Activated naive CD4-positive, alpha-beta T cell treated with anti-CD3 and anti-CD28 coated beads, Interleukin-2, amount 50 U/mL, for 72 hours (primary cell): ENCODE results near the gene XG. TPM values are rescaled to one million over a fixed set of nuclear protein-coding genes. Genes with fewer than 3 reads are reported as not detected.

Experiments
- ATAC-seq, 2 donors: fragments of 150-1000 bp; cut with Tn5 transposase; 2 replicates each; pipeline ENCODE4 v1.10.0; 2021; ENCODE audit warnings: mild to moderate bottlenecking in 2 of 2, moderate library complexity in 2 of 2
- DNase-seq, 2 donors: peaks; one replicate each; pipeline ENCODE4 v3.0.0; 2021 to 2022; ENCODE audit warnings: low spot score in 2 of 2
- H3K27ac Mint-ChIP-seq, 2 donors: one replicate each; pipeline ENCODE4 v1.8.0; 2022; ENCODE audit warnings: mild to moderate bottlenecking in 2 of 2, mixed read lengths in 2 of 2
- H3K36me3 Mint-ChIP-seq, 2 donors: one replicate each; pipeline ENCODE4 v1.8.0; 2022; ENCODE audit warnings: mixed read lengths in 2 of 2
- H3K9me3 Mint-ChIP-seq, 2 donors: one replicate each; pipeline ENCODE4 v1.8.0; 2022; ENCODE audit warnings: mixed read lengths in 2 of 2
- total RNA-seq, 2 donors: library from RNA; stranded (reverse); gene quantifications; one replicate each; pipeline ENCODE4 v1.2.3, GENCODE V29; 2022

Gene XG
- total RNA-seq, 2 donors from 2014 or later = 0.51 TPM; not detected in 1

GRCh38 chrX:2820136-2820771 lies 68.4 kb downstream of the XG start:
- ATAC-seq (no peak), DNase-seq (no peak)
- Mint-ChIP-seq H3K36me3 (no peaks in the 10 kb centered on the region), H3K9me3 (no peaks in the 10 kb centered on the region), H3K27ac (no peak overlapping the region)

- no peak for ATAC-seq
- no peak for DNase-seq
- Mint-ChIP-seq H3K9me3 (no peaks in the 10 kb centered on the region), H3K27ac (no peak overlapping the region), H3K36me3 (no peaks in the 10 kb centered on the region)
These were observed 72.1 kb downstream of the XG start for GRCh38 chrX:2823795-2824386.

- ATAC-seq (no peak), DNase-seq (no peak)
- Mint-ChIP-seq H3K9me3 (no peaks in the 10 kb centered on the region), H3K36me3 (no peaks in the 10 kb centered on the region), H3K27ac (no peak overlapping the region)
These were observed 73.0 kb downstream of the XG start for GRCh38 chrX:2824886-2825285.

GRCh38 chrX:2828344-2828958 lies 76.6 kb downstream of the XG start, which contains the start of gene GYG2:
Gene GYG2 (plus strand): TSS chrX:2828930. CDS start chrX:2830189, 1,259 bp downstream.
- ATAC-seq (no peak), DNase-seq (no peak)
- H3K36me3 Mint-ChIP-seq = no peaks in the 10 kb centered on the region
- H3K27ac Mint-ChIP-seq = no peak within 1 kb of the TSS
- no peaks in the 10 kb centered on the region for H3K9me3 Mint-ChIP-seq

GRCh38 chrX:2828959-2829411 lies 77.1 kb downstream of the XG start:
- H3K9me3 Mint-ChIP-seq = no peaks in the 10 kb centered on the region
- H3K27ac Mint-ChIP-seq = no peak overlapping the region
- no peaks in the 10 kb centered on the region for H3K36me3 Mint-ChIP-seq
- ATAC-seq (no peak), DNase-seq (no peak)

GRCh38 chrX:2829469-2830246 lies 77.8 kb downstream of the XG start:
- Mint-ChIP-seq H3K9me3 (no peaks in the 10 kb centered on the region), H3K27ac (no peak overlapping the region), H3K36me3 (no peaks in the 10 kb centered on the region)
- DNase-seq (no peak), ATAC-seq (no peak)

GRCh38 chrX:2831471-2832228 lies 79.8 kb downstream of the XG start:
- DNase-seq = no peak
- peaks cover 5 to 6% of the 10 kb centered on the region in 2 donors for H3K9me3 Mint-ChIP-seq
- H3K27ac Mint-ChIP-seq = no peak overlapping the region
- no peaks in the 10 kb centered on the region for H3K36me3 Mint-ChIP-seq
- no peak for ATAC-seq

DNA sequence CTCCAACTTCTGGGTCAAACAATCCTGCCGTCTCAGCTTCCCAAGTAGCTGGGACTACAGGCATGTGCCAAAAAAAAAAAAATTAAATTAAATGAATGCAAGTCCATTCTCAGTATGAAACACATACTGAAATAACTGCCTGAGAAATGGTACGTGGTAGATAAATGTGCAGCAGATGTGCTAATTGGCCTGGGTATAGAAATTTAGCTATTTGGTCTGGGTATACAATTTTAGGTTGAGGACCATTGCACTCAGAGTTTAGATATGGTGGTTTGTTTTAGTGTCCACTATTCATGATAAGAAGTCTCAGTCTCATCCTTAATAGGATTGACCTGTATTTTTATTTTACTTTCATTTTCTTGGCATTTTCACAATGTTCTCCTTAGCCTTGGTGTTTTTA lies 86.1 kb downstream of the XG start:
- peaks cover 11 to 19% of the 10 kb centered on the region in 2 donors for H3K9me3 Mint-ChIP-seq
- ATAC-seq (no peak), DNase-seq (no peak)
- H3K27ac Mint-ChIP-seq = no peak overlapping the region
- peaks cover 0 to 4% of the 10 kb centered on the region in 2 donors for H3K36me3 Mint-ChIP-seq

DNA sequence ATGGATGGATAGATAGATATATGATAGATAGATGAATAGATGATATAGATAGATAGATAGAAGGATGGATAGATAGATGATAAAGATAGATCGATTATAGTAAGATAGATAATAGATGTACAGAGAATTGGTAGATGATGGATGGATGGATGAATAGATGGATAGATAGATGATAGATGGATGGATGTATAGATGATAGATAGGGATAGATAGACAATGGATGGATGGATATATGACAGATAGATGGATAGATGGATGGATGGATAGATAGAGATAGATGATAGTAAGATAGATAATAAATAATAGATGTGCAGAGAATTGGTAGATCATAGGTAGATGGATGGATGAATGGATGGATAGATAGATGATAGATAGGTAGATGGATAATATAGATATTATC lies 89.1 kb downstream of the XG start:
- Mint-ChIP-seq H3K27ac (no peak overlapping the region), H3K9me3 (peaks cover 7 to 16% of the 10 kb centered on the region in 2 donors), H3K36me3 (peaks cover 0 to 4% of the 10 kb centered on the region in 2 donors)
- ATAC-seq = no peak
- DNase-seq = no peak

- DNase-seq (no peak), ATAC-seq (no peak)
- no peak overlapping the region for H3K27ac Mint-ChIP-seq
- peaks cover 0 to 4% of the 10 kb centered on the region in 2 donors for H3K36me3 Mint-ChIP-seq
- peaks cover 5 to 15% of the 10 kb centered on the region in 2 donors for H3K9me3 Mint-ChIP-seq
These were observed 89.7 kb downstream of the XG start for GRCh38 chrX:2841537-2841936.

- no peak for DNase-seq
- H3K36me3 Mint-ChIP-seq = no peaks in the 10 kb centered on the region
- no peaks in the 10 kb centered on the region for H3K9me3 Mint-ChIP-seq
- no peak for ATAC-seq
- no peak overlapping the region for H3K27ac Mint-ChIP-seq
These were observed 95.2 kb downstream of the XG start for GRCh38 chrX:2846992-2847391.

- H3K36me3 Mint-ChIP-seq = no peaks in the 10 kb centered on the region
- DNase-seq (no peak), ATAC-seq (no peak)
- no peak overlapping the region for H3K27ac Mint-ChIP-seq
- no peaks in the 10 kb centered on the region for H3K9me3 Mint-ChIP-seq
These were observed 97.0 kb downstream of the XG start for GRCh38 chrX:2848871-2849301.

GRCh38 chrX:2854918-2855317 lies 103.1 kb downstream of the XG start:
- DNase-seq (no peak), ATAC-seq (no peak)
- Mint-ChIP-seq H3K9me3 (no peaks in the 10 kb centered on the region), H3K36me3 (no peaks in the 10 kb centered on the region), H3K27ac (no peak overlapping the region)

DNA sequence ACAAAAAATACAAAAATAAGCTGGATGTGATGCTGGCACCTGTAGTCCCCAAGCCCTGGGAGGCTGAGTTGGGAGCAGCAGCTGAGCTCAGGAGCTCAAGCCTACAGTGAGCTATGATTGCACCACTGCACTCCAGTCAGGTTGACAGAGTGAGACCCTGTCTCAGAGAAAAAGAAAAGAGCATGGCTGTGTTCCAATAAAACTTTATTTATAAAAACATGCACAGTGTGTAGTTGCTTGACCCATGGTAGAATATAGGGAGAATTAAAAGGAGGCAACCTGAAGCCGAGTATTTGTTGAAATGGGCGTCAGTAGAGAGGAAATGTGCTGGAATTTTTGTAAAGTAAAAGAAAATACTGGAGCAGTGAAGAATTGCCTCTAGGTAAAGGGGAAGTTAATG lies 103.9 kb downstream of the XG start:
- H3K27ac Mint-ChIP-seq = no peak overlapping the region
- H3K36me3 Mint-ChIP-seq = no peaks in the 10 kb centered on the region
- DNase-seq (no peak), ATAC-seq (no peak)
- no peaks in the 10 kb centered on the region for H3K9me3 Mint-ChIP-seq

- H3K9me3 Mint-ChIP-seq = no peaks in the 10 kb centered on the region
- no peak for ATAC-seq
- no peak for DNase-seq
- no peak overlapping the region for H3K27ac Mint-ChIP-seq
- H3K36me3 Mint-ChIP-seq = no peaks in the 10 kb centered on the region
These were observed 105.7 kb downstream of the XG start for GRCh38 chrX:2857566-2857965.

GRCh38 chrX:2859197-2859797 lies 107.5 kb downstream of the XG start:
- Mint-ChIP-seq H3K36me3 (no peaks in the 10 kb centered on the region), H3K9me3 (no peaks in the 10 kb centered on the region), H3K27ac (no peak overlapping the region)
- no peak for DNase-seq
- no peak for ATAC-seq
